Measurements from ENCODE around the gene KIFC1. TPM values are rescaled to one million over a fixed set of nuclear protein-coding genes. Genes with fewer than 3 reads are reported as not detected.
"Not testable (repeated sequence)": the region's sequence is repeated elsewhere in the genome, so short reads cannot be mapped to it uniquely, and the experiment has no call there.

The KIFC1 gene
- total RNA-seq, 1 experiment from 2014 or later = 53.2 TPM

DNA sequence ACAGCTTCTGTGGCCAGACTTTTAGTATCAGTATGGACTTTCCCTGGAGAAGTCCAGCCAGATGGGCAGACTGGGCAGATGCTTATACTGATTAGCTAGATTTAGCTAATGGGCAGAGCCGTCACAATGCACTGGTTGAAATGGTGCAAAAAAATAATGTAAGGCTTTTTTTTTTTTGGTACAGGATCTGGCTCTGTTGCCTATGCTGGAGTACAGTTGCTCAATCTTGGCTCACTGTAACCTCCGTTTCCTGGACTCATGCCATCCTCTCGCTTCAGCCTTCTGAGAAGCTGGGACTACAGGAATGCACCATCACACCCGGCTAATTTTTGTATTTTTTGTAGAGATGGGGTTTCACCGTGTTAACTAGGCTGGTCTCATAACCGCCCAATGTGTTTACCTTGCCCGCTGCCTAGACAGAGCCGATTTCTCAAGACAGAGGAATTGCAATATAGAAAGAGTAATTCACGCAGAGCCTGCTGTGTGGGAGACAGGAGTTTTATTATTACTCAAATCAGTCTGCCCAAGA is 16.4 kb upstream of the KIFC1 start:
- peak; percentile 61 for DNase-seq (ENCODE audit: low spot score)

DNA sequence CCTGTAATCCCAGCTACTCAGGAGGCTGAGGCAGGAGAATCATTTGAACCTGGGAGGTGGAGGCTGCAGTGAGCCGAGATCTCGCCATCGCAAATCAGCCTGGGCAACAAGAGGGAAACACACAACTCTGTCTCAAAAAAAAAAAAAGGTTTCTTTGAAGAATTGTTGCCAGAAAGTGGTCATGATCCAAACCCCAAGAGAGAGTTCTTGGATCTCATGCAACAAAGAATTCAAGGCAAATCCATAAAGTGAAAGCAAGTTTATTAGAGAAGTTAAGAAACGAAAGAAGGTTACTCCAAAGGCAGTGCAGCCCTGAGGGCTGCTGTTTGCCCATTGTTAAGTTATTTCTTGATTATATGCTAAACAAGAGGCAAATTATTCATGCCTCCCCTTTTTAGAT is 14.5 kb upstream of the KIFC1 start:
- DNase-seq (ENCODE audit: low spot score) = no peak

DNA sequence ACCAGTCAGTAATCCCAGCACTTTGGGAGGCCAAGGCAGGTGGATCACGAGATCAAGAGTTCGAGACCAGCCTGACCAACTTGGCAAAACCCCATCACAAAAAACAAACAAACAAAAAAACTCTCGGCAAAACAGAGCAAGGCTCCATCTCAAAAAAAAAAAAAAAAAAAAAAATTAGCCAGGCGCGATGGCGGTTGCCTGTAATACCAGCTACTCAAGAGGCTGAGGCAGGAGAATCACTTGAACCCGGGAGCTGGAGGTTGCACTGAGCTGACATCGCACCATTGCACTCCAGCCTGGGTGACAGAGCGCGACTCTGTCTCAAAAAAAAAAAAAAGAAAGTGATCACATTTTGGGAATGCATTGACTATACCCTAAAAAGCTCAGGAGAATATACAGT is 12.4 kb upstream of the KIFC1 start:
- not testable (repeated sequence) for DNase-seq (ENCODE audit: low spot score)

DNA sequence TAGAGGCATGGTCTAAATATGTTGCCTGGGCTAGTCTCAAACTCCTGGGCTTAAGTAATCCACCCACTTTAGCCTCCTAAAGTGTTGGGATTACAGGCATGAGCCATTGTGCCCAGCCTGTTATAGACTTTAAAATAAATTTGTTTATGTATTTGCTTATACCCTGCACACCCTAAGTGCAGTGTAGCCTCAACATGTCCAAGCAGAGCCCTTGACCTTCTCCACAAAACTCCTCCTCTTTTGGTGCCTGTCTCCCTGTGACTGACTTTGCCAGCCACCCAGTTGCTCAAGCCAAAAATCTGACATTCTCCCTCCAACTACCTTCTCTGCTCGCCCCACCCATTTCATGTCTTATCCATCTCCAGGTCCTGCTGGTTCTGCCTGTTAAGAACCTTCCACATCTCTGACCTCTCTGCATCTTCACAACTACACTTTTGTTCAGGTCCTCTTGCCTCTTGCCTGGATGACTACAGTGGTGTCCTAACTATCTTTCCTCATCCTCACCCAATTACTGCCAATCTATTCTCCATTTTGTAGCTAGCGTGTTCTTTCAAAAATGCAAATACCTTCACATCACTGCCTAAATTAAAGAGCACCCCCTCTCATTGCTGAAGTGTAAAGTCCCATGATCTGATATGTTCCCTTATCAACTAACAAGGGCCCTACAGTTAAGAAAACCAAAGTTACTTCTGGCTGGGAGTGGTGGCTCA is 11.2 kb upstream of the KIFC1 start:
- DNase-seq (ENCODE audit: low spot score) = no peak

DNA sequence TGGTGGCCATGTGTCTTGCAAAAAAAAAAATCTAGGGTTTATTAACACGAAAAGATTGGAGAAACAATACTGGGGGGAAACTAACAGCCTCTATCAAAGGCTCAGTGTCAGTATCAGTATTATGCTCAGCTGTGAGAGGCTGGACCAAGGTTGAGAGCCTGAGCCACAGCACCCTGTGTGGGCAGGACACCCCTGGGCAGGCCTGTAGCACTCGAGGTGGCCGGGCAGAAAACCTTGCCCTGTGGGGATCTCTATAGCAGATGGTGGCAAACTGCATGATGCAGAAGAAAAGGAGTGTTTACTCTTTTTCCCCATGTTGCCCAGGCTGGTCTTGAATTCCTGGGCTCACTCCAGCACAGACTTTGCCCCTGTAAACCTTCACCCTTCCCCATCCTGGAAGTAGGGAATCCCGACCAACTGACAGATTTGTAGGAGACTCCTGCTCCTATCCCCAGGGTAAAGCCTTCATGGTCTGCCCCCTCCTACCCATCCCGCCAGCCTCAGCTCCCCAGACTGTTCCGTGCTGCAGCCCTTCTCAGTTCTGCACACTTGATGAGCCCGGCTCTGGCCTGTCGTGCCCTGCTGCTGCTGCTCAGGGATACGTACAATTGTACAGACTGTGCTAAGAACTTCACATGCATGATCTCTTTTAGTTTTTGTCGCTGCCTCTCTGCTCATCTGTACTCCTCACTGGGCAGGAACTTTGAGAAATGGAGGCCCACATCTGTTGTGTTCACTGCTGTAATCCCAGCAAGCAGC is 8.0 kb upstream of the KIFC1 start:
- DNase-seq (ENCODE audit: low spot score) = no peak

DNA sequence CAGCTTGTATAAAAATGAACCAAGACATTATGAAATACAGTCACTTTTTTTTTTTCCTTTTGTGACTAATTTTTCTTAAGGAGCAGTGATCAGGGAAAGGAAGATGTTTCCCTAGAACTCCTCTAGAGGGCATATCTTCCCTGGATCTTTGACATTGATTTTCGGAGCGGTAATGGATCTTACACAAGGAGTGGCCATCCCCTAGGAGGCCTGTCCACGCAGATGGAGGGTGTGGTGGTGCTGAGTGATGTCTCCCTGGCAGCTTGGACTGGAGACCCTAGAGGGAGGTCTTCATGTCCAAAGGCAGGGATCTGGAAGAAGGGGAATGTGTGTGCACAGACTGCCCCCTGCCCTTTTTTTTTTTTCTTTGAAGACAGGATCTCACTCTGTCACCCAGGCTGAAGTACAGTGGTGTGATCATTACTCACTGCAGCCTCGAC is 7.0 kb upstream of the KIFC1 start:
- DNase-seq (ENCODE audit: low spot score) = peak; percentile 52

DNA sequence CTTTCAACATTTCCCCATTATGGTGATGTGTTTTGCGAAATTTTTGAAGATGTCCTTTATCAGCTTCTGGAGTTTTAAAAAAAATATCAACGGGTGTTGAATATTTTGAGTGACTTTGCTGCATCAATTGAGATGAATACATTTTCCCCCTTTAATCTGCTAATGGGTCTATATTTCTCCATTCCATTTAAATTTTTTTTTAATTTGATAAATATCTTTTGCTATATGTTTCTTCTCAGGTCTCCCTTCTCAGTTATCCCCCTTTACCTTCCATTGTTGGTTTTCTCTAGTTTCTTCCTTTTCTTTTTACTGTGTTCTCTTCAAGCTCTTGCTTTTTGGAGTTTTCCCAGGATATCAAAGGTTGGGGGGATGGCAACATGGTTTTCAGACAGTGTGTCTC is 1.4 kb upstream of the KIFC1 start:
- no peak for DNase-seq (ENCODE audit: low spot score)

DNA sequence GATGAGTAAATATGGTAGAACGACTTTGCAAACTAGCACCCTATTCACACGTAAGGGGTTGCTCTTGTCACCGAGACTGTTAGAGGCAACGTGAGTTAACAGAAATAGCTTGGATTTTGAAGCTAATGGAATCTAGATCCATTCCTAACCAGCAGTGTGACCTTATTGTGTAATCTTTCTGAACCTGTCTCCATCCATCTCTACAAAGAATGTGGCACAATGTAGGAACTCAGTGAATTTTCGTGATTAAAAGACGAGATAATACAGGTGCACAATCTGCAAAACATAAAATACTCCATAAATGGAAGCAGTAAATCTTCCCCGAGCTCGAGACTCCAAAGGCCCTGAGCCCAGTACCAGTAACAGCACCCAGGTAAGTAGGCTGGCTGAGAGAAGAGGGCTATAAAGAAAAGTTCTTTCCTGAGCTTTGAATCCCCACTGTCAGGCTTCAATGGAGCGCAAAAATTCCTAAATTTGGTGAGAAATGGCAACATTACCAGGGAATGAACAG is 801 bp upstream of the KIFC1 start:
- DNase-seq (ENCODE audit: low spot score) = no peak

DNA sequence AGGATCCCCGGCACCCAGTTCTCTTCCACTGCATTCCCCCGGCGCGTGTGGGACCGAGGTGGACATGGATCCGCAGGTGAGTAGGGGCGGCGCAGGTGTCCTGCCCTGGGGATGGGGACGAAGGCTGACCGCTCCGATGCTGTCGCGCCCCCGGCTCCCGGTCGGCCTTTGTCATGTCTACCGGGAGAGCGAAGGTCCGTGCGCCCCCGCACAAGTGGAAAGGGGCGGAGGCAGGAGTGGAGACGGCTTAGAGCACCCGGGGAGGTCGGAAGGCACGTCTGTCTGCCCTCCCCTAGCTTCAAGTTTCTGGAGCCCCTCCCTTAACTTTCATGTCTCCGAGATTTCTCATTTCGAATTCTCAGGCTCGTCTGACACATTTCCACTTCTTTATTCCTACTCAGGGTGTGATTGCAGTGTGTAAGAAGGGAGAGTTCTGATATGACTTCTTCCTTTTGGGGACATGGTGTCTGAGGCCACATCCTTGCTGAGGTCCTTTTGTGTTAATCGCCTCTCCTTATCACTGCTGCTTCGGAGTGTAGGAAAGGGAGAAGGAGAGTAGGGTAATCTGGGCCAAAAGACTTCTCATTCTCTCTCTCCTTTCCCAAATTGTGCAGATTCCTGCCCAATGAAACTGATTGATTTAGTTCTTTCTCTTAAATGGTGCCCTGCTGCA is 435 bp downstream of the KIFC1 start:
- DNase-seq (ENCODE audit: low spot score) = no peak

DNA sequence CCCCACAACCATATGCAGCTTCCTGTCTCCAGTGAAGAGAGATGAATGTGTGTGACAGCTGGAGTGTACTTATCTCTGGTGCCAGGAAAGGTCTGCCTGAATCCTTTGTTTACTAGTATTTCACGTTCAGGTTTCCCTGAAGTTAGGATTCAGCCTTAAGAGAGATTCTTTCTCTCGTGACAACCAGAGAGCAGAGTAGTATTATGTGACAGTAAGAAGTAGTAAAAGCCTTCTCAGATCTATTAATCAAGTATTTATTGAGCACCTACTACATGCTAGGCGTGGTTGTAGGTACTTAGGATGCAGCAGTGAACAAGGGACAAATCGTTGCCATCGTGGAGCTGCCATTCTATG is 949 bp downstream of the KIFC1 start:
- DNase-seq (ENCODE audit: low spot score) = no peak

DNA sequence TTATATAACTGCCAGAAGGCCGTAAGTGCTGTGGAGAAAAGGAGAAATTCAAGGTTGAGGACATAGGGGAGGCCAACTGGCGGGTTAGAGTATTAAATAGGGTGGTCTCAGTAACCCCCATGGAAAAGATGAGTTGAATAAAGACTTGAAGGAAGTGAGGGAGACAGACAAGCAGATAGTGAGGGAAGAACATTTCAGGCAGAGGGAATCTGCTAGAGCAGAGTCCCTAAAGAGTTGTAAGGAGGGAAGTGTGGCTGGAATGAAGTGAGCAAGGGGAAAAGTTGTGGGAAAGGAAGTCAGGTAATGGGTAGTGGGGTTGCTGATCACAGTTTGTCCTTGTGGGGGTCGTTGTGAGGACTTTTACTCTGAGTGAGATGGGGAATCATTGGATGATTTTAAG is 1.4 kb downstream of the KIFC1 start:
- no peak for DNase-seq (ENCODE audit: low spot score)

DNA sequence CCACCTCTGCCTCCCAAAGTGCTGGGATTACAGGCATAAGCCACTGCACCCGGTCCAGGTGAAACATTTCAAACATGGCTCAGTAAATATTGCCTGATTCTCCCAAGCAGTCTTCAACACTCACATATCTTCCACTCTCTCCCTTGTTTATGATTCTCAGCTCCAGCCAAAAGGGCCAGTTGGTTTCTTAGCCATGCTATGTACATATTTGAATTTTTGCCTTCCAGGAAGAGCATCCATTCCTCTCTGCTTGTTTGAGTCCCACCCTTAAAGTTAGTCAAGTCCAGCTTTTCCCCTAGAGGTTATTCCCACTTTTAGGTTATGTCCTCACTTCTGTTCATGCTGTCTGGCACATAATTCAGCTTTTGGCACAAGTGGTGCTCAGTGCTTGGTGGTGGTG is 5.9 kb downstream of the KIFC1 start:
- no peak for DNase-seq (ENCODE audit: low spot score)

DNA sequence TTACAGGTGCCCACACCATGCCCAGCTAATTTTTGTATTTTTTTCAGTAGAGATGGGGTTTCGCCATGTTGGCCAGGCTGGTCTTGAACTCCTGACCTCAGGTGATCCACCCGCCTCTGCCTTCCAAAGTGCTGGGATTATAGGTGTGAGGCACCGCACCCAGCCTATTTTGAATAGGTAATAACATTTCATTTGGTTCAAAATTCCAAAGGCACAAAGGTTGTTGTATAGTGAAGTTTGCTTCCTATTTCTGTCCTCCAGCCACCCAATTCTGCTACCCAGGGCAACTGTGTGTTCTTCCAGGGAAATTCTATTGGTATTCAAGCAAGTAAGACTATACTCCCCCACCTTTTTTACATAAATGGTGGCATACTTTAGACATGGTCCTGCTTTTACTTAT is 7.0 kb downstream of the KIFC1 start:
- not testable (repeated sequence) for DNase-seq (ENCODE audit: low spot score)

DNA sequence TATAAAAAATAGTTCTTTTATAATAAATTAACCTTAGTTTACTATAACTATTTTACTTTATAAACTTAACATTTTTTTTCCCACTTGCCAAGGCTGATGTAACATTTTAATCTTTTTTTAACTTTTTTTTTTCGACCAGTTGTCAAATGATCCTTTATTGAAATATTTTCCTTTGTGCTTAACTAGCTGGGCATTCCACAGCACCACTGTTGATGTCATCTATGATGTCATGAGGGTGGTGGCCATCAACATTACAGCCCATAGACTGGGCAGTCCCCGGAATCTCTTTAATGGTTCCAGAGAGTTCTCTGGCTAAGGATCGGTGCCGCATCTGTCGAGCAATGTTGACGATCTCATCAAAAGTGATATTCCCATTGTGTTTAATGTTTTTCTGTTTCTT is 8.3 kb downstream of the KIFC1 start:
- DNase-seq (ENCODE audit: low spot score) = not testable (repeated sequence)

DNA sequence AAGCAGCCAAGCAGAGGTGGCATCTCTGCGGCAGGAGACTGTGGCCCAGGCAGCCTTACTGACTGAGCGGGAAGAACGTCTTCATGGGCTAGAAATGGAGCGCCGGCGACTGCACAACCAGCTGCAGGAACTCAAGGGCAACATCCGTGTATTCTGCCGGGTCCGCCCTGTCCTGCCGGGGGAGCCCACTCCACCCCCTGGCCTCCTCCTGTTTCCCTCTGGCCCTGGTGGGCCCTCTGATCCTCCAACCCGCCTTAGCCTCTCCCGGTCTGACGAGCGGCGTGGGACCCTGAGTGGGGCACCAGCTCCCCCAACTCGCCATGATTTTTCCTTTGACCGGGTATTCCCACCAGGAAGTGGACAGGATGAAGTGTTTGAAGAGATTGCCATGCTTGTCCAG is 13.3 kb downstream of the KIFC1 start:
- DNase-seq (ENCODE audit: low spot score) = no peak

DNA sequence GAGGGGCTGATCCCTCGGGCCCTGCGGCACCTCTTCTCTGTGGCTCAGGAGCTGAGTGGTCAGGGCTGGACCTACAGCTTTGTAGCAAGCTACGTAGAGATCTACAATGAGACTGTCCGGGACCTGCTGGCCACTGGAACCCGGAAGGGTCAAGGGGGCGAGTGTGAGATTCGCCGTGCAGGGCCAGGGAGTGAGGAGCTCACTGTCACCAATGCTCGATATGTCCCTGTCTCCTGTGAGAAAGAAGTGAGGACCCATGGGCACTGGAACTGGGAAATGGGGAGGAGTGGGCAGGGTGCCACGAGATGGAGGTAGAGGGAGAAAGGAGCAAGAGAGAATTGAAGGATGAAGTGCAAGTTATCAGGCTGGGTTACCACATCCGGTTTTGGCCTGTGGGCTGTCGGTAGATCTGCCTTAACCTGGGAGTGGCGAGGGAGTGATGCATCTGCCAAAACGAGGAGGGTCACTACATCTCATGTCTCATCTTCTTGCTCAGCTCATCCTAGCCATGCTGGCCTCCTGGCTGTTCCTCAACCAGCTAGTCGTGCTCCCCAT is 13.8 kb downstream of the KIFC1 start:
- no peak for DNase-seq (ENCODE audit: low spot score)

DNA sequence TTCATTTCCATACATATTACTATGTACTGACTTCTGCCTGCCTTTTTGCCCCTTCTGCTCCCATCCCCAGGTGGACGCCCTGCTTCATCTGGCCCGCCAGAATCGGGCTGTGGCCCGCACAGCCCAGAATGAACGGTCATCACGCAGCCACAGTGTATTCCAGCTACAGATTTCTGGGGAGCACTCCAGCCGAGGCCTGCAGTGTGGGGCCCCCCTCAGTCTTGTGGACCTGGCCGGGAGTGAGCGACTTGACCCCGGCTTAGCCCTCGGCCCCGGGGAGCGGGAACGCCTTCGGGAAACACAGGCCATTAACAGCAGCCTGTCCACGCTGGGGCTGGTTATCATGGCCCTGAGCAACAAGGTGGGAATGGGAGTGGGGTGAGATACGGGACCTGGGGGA is 14.5 kb downstream of the KIFC1 start:
- DNase-seq (ENCODE audit: low spot score) = no peak

DNA sequence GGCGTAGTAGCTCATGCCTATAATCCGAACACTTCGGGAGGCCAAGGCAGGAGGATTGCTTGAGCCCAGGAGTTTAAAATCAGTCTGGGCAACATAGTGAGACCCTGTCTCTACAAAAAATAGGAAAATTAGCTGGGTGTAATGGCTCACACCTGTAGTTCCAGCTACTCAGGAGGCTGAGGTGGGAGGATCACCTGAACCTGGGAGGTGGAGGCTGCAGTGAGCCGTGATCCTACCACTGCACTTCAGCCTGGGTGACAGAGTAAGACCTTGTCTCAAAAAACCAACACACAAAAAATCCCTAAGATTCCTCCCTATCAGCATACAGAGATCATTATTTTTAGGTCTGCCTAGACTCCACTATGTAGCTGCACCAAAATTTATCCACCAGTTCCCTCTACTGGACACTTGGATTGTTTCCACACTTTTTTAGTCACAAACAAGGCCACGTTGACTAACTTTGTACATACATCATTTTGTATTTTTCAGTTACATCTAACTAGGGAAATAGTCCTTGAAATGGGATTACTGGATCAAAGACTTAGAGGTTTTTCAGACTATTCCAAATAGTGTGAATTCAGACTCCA is 15.6 kb downstream of the KIFC1 start:
- DNase-seq (ENCODE audit: low spot score) = peak; percentile 31

DNA sequence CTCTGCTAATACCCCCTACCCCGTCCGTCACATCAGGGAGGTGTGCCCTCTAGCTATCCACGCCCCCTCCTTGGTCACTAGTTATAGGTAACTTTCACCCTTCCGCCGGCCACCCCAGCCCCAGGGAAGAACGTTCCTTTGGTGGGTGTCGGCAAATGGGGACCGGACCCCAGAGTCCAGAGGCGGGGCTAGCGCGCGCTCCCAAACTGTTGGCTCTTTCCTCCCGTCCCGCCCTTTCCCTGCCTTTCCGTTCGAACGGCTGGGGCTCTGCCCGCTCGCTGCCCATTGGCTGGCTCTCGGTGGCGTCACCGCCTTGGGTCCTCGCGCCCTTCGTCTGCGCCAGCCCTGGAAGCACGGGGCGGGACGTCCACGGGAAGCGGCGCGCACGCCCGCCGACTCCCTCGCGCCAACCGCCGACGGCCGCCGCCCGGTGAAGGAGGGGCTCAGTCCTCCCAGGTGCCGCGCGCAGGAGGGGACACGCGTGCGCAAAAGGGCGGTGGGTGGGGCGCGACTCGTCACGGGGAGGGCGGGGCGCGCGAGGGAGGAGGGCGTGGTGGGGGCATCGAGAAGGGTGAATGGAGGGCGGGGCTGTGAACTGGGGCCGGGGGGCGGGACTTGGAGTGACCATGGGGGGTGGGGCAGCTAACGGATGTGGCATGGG is 18.6 kb downstream of the KIFC1 start:
- peak; percentile 93 for DNase-seq (ENCODE audit: low spot score)

DNA sequence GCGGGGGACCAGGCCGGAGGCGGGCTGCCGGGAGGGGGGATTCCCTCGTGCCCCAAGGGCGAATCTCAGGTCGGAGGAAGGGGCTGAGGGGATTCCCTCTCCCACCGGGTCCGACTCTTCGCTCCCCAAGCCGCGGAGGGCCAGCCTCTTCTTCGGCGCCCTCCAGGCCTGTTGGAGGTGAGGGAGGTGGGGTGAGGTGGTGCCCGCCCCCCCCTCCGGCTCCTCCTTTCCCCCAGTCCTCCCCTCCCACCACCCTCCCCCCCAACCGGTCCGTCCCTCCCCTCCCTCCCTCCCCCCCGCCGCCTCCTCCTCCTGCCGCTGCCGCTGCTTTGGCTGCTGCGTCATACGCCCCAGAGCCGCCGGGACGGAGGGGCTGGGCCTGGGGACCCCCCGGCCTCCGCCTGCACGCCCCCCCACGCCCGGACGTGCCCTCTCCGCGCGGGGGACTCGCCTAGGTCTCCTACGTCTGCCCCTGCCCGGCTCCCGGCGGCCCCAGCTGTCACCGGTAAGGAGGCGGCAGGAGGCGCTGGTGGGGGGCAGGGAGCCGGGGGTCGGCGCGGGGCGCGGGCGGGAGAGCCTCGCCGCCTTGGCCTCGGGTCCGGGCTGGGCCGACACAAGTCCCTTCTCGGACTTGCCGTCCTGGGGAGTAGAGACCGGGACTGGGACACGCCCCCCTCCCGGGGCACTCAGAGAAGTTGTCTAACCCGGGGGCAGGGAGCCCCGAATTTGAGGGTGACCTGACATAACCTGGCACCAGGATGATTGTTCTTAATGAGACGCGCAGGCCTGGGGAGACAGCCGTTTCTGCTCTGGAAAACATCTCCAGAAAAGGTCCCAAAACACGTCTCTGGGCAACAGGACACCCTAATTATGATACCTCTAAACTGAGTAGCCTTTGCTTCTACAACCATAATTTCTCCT is 19.3 kb downstream of the KIFC1 start, which contains the start of gene PHF1:
PHF1 (plus strand) TSS at position 304 of the 921 bp plus-strand sequence. CDS start 1,250 bp downstream, outside the sequence.
- peak; percentile 79 for DNase-seq (ENCODE audit: low spot score)
